Choroid plexus epithelial cell (primary cell): ENCODE data around the gene COP1.
"Not testable (repeated sequence)": the region's sequence is repeated elsewhere in the genome, so short reads cannot be mapped to it uniquely, and the experiment has no call there.

ENCODE experiments used
- DNase-seq: peaks from one replicate; pipeline ENCODE4 v3.0.0-alpha.2; 2010; ENCODE audit warnings: low read depth
- H3K4me3 ChIP-seq: 2 replicates; pipeline ENCODE4 v1.5.1; 2011; ENCODE audit warnings: low read depth, mild to moderate bottlenecking, control low read depth, low read length, moderate library complexity
- CTCF ChIP-seq: conservative IDR thresholded peaks from 2 replicates; pipeline ENCODE4 v1.5.1; 2011; ENCODE audit warnings: low read depth, mild to moderate bottlenecking, control low read depth, inconsistent platforms, low read length, moderate library complexity

COP1 gene

GRCh38 chr1:175984813-175985212, 222.3 kb downstream of the COP1 start:
- TF ChIP-seq CTCF: no peak
- H3K4me3 ChIP-seq: no peak overlapping the region
- no peak for DNase-seq

- no peak overlapping the region for H3K4me3 ChIP-seq
- no peak for DNase-seq
- TF ChIP-seq CTCF: no peak
Measured at GRCh38 chr1:175984057-175984812, 222.9 kb downstream of the COP1 start.

GRCh38 chr1:175983363-175983762, 223.7 kb downstream of the COP1 start:
- H3K4me3 ChIP-seq, DNase-seq: not testable (repeated sequence)

- DNase-seq: no peak
- no peak for TF ChIP-seq CTCF
- H3K4me3 ChIP-seq: no peak overlapping the region
Measured at GRCh38 chr1:175981128-175981527, 226.0 kb downstream of the COP1 start.

GRCh38 chr1:175978926-175979325, 228.2 kb downstream of the COP1 start:
- TF ChIP-seq CTCF: no peak
- no peak overlapping the region for H3K4me3 ChIP-seq
- DNase-seq: no peak

GRCh38 chr1:175978476-175978875, 228.6 kb downstream of the COP1 start:
- TF ChIP-seq CTCF: no peak
- peak; percentile 59 for DNase-seq
- no peak overlapping the region for H3K4me3 ChIP-seq

GRCh38 chr1:175976865-175977642, 230.0 kb downstream of the COP1 start:
- no peak overlapping the region for H3K4me3 ChIP-seq
- DNase-seq: peak; percentile 46
- TF ChIP-seq CTCF: no peak
